ENCODE data around the gene ITPR2. TPM values are rescaled to one million over a fixed set of nuclear protein-coding genes. Genes with fewer than 3 reads are reported as not detected.
"Not testable (repeated sequence)": the region's sequence is repeated elsewhere in the genome, so short reads cannot be mapped to it uniquely, and the experiment has no call there.

Gene ITPR2
- total RNA-seq, 3 donors from 2014 or later = 18.2 to 26.7 (median 21.0) TPM

- peaks cover 24% of the 10 kb centered on the region for H3K36me3 Mint-ChIP-seq (ENCODE audit: insufficient read depth)
- DNase-seq = no peak
Measured at GRCh38 chr12:26431211-26431610, 401.8 kb downstream of the ITPR2 start.

DNA sequence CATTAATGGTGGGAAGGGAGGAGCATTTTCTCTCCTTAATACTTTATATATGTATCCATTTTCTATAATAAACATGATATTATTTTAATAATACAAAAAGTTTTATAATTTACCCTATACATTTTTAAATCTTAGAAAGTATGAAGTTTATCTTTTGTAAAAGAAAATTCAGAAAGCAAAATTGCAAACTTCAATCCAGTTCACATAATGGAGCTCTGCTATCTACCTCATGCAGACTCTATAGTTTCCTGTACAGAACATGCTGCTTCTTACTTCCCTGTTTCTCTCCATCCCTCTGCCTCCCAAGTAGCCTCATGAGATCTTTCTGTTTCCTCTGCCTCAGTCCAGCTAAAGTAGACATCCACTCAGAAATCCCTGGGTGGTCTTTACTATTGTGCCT, 402.4 kb downstream of the ITPR2 start:
- DNase-seq; H3K27me3 Mint-ChIP-seq (ENCODE audit: low read depth); ATAC-seq; H3K4me1 Mint-ChIP-seq (ENCODE audit: low read depth); H3K4me3 Mint-ChIP-seq; H3K9me3 Mint-ChIP-seq: not testable (repeated sequence)
- peaks cover 28% of the 10 kb centered on the region for H3K36me3 Mint-ChIP-seq (ENCODE audit: insufficient read depth)

More at GRCh38 chr12:26431211-26431610, 401.8 kb downstream of the ITPR2 start:
- Mint-ChIP-seq H3K27me3 (ENCODE audit: low read depth) (no peaks in the 10 kb centered on the region), H3K9me3 (no peaks in the 10 kb centered on the region), H3K4me1 (ENCODE audit: low read depth) (no peaks in the 10 kb centered on the region), H3K4me3 (no peak overlapping the region)
- no peak for ATAC-seq

DNA sequence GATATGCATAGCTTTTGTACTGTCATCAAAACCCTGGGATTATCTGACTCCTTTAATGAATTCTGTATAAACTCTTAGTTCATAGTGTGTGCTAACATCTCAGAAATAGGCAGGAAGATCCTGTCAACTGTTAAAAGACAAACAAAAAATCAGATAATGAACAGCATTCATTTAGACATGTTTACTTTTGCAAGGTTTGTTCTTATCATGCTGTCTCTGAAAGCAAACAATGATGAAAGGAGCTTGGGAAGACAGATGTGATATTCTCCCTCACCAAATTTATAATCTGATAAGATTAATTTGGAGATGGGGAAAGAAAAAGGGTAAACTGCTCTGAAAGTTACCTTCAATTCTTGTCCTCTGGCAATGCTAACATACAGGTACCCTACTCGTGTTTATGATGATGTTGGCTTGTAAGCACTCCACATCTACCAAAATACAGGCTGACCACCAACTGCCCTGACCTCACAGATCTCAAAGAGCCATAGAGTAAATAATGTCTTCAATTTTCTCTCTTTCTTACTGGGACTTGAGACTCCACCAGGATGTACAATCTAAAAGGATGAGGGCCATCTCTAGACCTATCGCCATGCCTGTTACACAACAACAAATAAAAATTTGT, 403.8 kb downstream of the ITPR2 start:
- DNase-seq = no peak
- no peak for ATAC-seq
- no peaks in the 10 kb centered on the region for H3K4me1 Mint-ChIP-seq (ENCODE audit: low read depth)
- H3K27me3 Mint-ChIP-seq (ENCODE audit: low read depth) = no peaks in the 10 kb centered on the region
- H3K9me3 Mint-ChIP-seq = no peaks in the 10 kb centered on the region
- no peak overlapping the region for H3K4me3 Mint-ChIP-seq
- peaks cover 29% of the 10 kb centered on the region for H3K36me3 Mint-ChIP-seq (ENCODE audit: insufficient read depth)

DNA sequence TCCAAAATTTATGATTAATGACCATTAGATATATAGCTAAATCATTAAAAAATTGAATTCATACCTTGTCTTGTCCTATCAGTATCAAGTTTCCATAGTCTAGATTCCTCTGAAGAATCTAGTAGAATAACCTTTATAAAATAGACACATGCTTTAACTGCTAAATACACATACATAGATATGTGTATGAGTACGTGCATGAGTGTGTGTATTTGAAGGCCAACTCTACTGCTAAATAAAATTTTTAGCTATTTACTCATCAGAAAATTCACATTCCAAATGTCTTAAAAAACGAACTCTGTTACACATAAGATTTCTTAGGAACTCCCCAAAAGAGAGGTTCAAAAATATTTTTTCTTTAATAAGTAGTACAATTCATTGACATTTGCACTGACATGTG, 404.6 kb downstream of the ITPR2 start:
- Mint-ChIP-seq H3K36me3 (ENCODE audit: insufficient read depth) (peaks cover 29% of the 10 kb centered on the region), H3K4me3 (no peak overlapping the region), H3K9me3 (no peaks in the 10 kb centered on the region), H3K27me3 (ENCODE audit: low read depth) (no peaks in the 10 kb centered on the region), H3K4me1 (ENCODE audit: low read depth) (no peaks in the 10 kb centered on the region)
- ATAC-seq = no peak
- no peak for DNase-seq

- Mint-ChIP-seq H3K9me3 (no peaks in the 10 kb centered on the region), H3K4me1 (ENCODE audit: low read depth) (no peaks in the 10 kb centered on the region), H3K36me3 (ENCODE audit: insufficient read depth) (peaks cover 17% of the 10 kb centered on the region), H3K27me3 (ENCODE audit: low read depth) (no peaks in the 10 kb centered on the region), H3K4me3 (no peak overlapping the region)
- ATAC-seq (no peak), DNase-seq (no peak)
Measured at GRCh38 chr12:26426652-26427051, 406.3 kb downstream of the ITPR2 start.

GRCh38 chr12:26425587-26426260, 407.3 kb downstream of the ITPR2 start:
- peaks cover 22% of the 10 kb centered on the region for H3K36me3 Mint-ChIP-seq (ENCODE audit: insufficient read depth)
- H3K27me3 Mint-ChIP-seq (ENCODE audit: low read depth) = no peaks in the 10 kb centered on the region
- no peaks in the 10 kb centered on the region for H3K4me1 Mint-ChIP-seq (ENCODE audit: low read depth)
- H3K9me3 Mint-ChIP-seq = no peaks in the 10 kb centered on the region
- no peak overlapping the region for H3K4me3 Mint-ChIP-seq
- ATAC-seq = no peak
- DNase-seq = no peak

GRCh38 chr12:26422839-26423398, 410.1 kb downstream of the ITPR2 start:
- H3K4me1 Mint-ChIP-seq (ENCODE audit: low read depth) = no peaks in the 10 kb centered on the region
- no peak for ATAC-seq

GRCh38 chr12:26416550-26416949, 416.4 kb downstream of the ITPR2 start:
- H3K4me1 Mint-ChIP-seq (ENCODE audit: low read depth) = no peaks in the 10 kb centered on the region
- DNase-seq = no peak
- no peak overlapping the region for H3K4me3 Mint-ChIP-seq
- ATAC-seq = no peak
- no peaks in the 10 kb centered on the region for H3K9me3 Mint-ChIP-seq
- peaks cover 40% of the 10 kb centered on the region for H3K36me3 Mint-ChIP-seq (ENCODE audit: insufficient read depth)
- no peaks in the 10 kb centered on the region for H3K27me3 Mint-ChIP-seq (ENCODE audit: low read depth)

More at GRCh38 chr12:26422839-26423398, 410.1 kb downstream of the ITPR2 start:
- H3K9me3 Mint-ChIP-seq = no peaks in the 10 kb centered on the region
- H3K27me3 Mint-ChIP-seq (ENCODE audit: low read depth) = no peaks in the 10 kb centered on the region
- no peak for DNase-seq
- no peak overlapping the region for H3K4me3 Mint-ChIP-seq
- peaks cover 23% of the 10 kb centered on the region for H3K36me3 Mint-ChIP-seq (ENCODE audit: insufficient read depth)

- ATAC-seq = no peak
- Mint-ChIP-seq H3K4me1 (ENCODE audit: low read depth) (no peaks in the 10 kb centered on the region), H3K36me3 (ENCODE audit: insufficient read depth) (peaks cover 44% of the 10 kb centered on the region), H3K9me3 (no peaks in the 10 kb centered on the region), H3K27me3 (ENCODE audit: low read depth) (no peaks in the 10 kb centered on the region), H3K4me3 (no peak overlapping the region)
- no peak for DNase-seq
Measured at GRCh38 chr12:26410689-26411088, 422.3 kb downstream of the ITPR2 start.

DNA sequence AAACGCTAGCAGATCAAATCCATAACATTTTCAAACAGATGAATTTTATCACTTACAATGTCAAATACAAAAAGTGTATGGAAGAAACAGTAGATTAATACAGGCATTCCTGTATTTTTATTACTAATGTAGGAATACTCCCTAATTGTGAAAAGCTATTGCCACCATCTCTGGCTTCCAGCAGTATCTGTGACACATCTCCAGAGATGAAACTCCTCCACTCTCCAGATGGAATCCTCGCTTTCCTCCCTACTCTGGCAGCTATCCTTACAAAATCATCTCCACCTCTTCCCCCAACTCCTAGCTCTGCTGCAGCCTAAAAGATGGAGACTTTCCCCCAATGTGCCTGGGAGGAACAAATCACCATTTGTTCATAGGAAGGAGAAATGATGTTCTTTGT, 426.2 kb downstream of the ITPR2 start:
- ATAC-seq (no peak), DNase-seq (no peak)
- H3K36me3 Mint-ChIP-seq (ENCODE audit: insufficient read depth) = peaks cover 20% of the 10 kb centered on the region
- no peak overlapping the region for H3K4me3 Mint-ChIP-seq
- no peaks in the 10 kb centered on the region for H3K4me1 Mint-ChIP-seq (ENCODE audit: low read depth)
- no peaks in the 10 kb centered on the region for H3K9me3 Mint-ChIP-seq
- no peaks in the 10 kb centered on the region for H3K27me3 Mint-ChIP-seq (ENCODE audit: low read depth)

DNA sequence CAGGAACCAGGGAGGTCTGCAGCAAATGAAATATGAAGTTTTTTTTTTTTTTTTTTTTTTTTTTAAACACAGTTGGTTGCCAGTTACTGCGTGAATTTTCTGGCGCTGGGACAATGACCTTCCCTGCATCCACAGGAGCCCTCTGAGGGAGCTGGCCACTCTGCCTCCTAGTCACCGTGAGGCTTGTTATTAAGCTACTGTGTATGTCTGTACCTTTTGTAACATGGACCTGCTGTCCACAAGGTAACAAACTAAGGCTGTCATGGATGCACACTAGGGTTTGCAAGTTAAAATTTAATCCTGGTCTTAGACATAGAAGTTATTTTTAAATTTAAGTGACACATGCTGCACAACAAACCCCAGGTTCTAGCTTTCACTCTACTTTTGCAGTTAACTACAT, 426.6 kb downstream of the ITPR2 start:
- ATAC-seq = no peak
- H3K27me3 Mint-ChIP-seq (ENCODE audit: low read depth) = no peaks in the 10 kb centered on the region

GRCh38 chr12:26403601-26404000, 429.4 kb downstream of the ITPR2 start:
- no peak for DNase-seq
- H3K9me3 Mint-ChIP-seq = no peaks in the 10 kb centered on the region
- no peaks in the 10 kb centered on the region for H3K27me3 Mint-ChIP-seq (ENCODE audit: low read depth)
- peaks cover 12% of the 10 kb centered on the region for H3K36me3 Mint-ChIP-seq (ENCODE audit: insufficient read depth)
- no peak for ATAC-seq
- H3K4me1 Mint-ChIP-seq (ENCODE audit: low read depth) = no peaks in the 10 kb centered on the region
- no peak overlapping the region for H3K4me3 Mint-ChIP-seq

More for the DNA sequence above, 426.6 kb downstream of the ITPR2 start:
- no peak for DNase-seq
- Mint-ChIP-seq H3K9me3 (no peaks in the 10 kb centered on the region), H3K4me1 (ENCODE audit: low read depth) (no peaks in the 10 kb centered on the region), H3K4me3 (no peak overlapping the region), H3K36me3 (ENCODE audit: insufficient read depth) (peaks cover 20% of the 10 kb centered on the region)

DNA sequence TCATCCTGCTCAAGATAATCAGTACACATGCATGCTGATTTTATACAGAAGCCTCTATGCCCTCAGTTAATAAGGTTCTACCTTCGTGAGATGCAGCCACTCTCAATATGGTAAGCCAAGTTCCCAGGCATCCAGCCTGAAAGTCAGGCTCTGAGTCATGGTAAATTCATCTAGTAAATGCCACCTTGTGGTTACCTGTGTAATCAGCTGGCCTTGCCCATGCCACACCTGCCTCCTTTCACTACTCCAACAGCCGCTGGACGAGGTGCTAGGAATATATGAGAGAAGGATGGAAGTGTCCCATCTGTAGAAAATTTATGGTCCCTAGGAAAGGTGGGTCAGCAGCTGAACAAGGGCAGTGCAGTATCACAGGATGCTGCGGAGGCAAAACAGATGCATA, 430.3 kb downstream of the ITPR2 start:
- no peak for ATAC-seq
- H3K4me3 Mint-ChIP-seq = no peak overlapping the region
- no peaks in the 10 kb centered on the region for H3K4me1 Mint-ChIP-seq (ENCODE audit: low read depth)

DNA sequence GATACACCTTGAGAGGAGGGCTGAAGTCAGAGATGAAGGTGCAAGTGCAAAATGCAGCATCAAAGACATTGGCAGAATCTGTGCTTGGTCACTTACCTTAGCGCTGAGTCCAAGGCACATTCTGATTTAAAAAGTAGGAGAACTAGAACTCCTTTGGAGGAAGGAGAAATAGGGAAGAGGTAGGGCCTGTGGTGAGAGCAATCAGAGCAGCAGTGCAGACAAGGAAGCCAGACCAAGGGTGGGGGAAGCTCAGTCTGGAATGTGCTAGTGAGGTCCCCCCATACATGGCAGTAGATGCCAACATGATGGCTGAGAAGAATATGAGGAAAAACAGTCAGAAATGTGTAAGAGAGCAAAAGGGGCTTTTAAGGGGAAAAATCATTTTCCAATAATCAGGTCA, 431.1 kb downstream of the ITPR2 start:
- DNase-seq (no peak), ATAC-seq (no peak)
- H3K36me3 Mint-ChIP-seq (ENCODE audit: insufficient read depth) = peaks cover 6% of the 10 kb centered on the region
- H3K4me1 Mint-ChIP-seq (ENCODE audit: low read depth) = no peaks in the 10 kb centered on the region
- no peak overlapping the region for H3K4me3 Mint-ChIP-seq
- no peaks in the 10 kb centered on the region for H3K9me3 Mint-ChIP-seq
- H3K27me3 Mint-ChIP-seq (ENCODE audit: low read depth) = no peaks in the 10 kb centered on the region

More for the DNA sequence above, 430.3 kb downstream of the ITPR2 start:
- Mint-ChIP-seq H3K36me3 (ENCODE audit: insufficient read depth) (peaks cover 9% of the 10 kb centered on the region), H3K9me3 (no peaks in the 10 kb centered on the region), H3K27me3 (ENCODE audit: low read depth) (no peaks in the 10 kb centered on the region)
- no peak for DNase-seq

DNA sequence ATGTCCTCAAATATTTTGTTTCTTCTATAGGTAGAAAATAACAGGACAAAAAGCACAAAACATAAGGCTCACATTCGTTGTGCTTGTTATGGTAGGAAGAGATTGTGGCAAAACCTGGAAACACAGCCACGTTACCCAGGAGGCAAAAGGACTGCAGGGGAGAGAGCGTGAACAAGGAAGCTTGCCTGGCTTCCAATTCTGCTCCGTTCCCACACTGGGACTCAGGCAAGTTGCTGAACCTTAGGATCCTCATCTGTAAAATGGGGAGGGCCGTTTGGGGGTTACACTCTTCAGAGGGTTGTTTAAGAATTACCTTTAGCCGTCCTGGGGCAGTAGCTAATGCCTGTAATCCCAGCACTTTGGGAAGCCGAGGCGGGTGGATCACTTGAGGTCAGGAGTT, 432.4 kb downstream of the ITPR2 start:
- Mint-ChIP-seq H3K36me3 (ENCODE audit: insufficient read depth) (peaks cover 5% of the 10 kb centered on the region), H3K27me3 (ENCODE audit: low read depth) (no peaks in the 10 kb centered on the region), H3K4me1 (ENCODE audit: low read depth) (no peaks in the 10 kb centered on the region), H3K4me3 (no peak overlapping the region), H3K9me3 (no peaks in the 10 kb centered on the region)
- no peak for ATAC-seq
- DNase-seq = no peak

Measured in activated T-cell treated with anti-CD3 and anti-CD28 coated beads, Interleukin-2, amount 50 U/mL, for 4 hours (primary cell).